RPMI7951 (cell line): ENCODE data around the gene TPR. TPM values are rescaled to one million over a fixed set of nuclear protein-coding genes. Genes with fewer than 3 reads are reported as not detected.
"Not testable (repeated sequence)": the region's sequence is repeated elsewhere in the genome, so short reads cannot be mapped to it uniquely, and the experiment has no call there.

Experiments used
- DNase-seq: peaks from one replicate; pipeline ENCODE4 v3.0.0-alpha.2; 2012; ENCODE audit warnings: low read depth
- total RNA-seq: library from RNA; depleted of rRNA; stranded (reverse); fragments of >200 nt; shearing (Covaris generic); gene quantifications from 2 replicates; pipeline ENCODE4 v1.2.3, GENCODE V29; 2014; rRNA removed

The TPR gene
- 46.7 and 64.3 TPM in 2 replicates for total RNA-seq

DNA sequence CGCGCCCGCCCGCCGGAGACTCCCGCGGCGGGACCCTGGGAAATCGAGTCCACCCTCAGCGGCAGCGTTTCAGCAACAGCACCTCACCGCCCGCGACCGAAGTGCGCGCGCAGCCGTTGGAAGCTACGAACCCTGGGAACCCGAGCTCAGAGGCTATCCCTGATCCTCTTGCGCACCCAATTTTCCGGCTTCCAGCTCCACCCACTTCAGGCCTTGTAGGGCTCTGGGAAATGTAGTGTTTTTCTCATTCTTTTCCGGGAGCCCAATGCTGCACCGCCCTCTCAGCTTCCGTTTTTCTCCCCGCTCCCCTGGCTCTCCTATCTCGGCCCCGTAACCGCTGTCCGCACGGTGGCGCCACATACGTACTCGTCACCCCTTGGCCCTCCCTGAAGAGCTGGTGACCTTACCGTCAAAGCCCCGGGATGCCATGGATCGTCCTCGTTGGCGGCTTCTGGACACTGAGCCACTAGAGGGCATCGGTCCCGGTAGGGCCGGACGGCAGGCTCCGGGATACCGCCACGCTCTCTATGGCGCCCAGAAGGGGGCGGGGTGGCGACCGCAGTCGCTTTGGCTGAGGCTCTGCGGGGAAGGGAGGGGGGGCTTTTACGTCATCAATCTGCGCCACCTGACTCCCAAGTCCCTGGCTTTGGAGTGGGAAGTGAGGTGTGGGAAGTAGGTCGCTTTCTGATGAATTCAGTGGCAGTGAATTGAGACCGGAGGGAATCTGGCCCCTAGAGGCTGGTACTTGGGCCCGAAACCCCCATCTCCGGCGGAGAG is at the start of gene TPR, which contains the start of gene ODR4:
Gene TPR (minus strand): TSS at position 102 of the 777 bp plus-strand sequence. CDS start 225 bp downstream, outside the sequence.
Gene ODR4 (plus strand): TSS at position 687 of the 777 bp plus-strand sequence. CDS start 3,948 bp downstream, outside the sequence.
- peak; percentile 98 for DNase-seq

GRCh38 chr1:186424539-186424938 is 49.5 kb upstream of the TPR start:
- peak; percentile 18 for DNase-seq

DNA sequence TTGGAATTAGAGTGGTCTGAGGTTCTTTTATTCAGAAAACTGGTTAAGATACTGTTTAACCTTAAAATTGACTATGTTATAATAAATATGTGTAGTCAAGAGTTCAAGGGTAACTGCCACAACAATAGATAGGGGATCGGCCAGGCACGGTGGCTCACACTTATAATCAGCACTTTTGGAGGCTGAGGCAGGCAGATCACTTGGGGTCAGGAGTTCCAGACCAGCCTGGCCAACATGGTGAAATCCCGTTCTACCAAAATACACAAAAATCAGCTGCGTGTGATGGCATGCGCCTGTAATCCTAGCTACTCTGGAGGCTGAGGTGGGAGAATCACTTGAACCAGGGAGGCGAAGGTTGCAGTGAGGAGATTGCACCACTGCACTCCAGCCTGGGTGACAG is 46.4 kb upstream of the TPR start:
- no peak for DNase-seq

DNA sequence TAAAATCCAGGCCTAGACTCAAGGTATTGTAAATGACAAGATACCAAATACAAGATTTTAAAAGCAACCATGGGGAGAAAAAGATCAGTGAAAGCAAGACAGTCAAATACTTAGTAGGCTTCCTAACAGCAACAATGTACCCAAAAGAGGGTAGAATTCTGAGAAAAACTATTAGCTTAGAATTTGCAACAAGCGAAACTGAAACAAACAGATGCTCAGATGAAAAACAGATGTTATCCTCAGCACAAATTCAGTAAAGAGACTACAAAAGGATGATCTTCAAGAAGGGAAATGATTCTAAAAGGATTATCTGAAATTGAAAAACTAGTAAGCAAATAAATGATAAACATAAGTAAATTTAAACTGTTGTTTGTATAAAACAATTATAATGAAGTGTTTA is 45.9 kb upstream of the TPR start:
- DNase-seq: peak; percentile 10

DNA sequence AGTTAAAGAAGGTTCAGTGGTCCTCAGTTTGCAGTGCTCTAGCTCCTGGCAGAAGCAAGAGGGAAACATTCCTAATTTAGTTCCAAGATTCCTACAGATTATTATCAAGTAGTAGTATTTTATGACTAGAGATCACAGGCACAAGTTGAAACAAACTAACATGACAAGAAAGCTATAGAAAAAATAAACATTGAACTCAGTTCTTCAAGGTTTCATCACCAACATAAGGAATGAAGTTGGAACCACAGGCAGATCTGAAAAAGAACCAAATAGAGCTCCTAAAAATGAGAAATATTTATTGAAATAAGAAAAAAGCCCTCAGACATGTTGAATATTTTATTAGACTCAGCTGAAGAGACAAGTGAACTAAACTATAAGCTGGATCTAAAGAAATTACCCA is 45.3 kb upstream of the TPR start:
- no peak for DNase-seq

DNA sequence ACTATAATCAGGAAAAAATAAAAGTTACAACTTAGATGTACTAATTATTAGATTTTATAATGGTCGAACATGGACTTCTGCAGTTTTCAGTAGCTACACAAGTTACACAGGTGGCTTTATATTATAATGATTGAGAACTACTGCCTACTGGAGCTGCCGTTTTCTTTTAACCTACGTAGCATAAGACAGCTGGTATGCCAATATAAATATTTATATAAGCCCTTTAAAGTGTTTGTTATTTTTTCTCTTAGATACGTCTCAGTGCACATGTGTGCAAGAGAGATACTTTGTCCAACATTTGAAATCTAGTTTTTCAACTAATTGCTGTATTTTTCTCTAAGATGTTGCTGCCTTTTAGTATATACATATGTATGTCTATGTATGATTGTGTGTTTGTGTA is 43.5 kb upstream of the TPR start:
- DNase-seq: no peak

DNA sequence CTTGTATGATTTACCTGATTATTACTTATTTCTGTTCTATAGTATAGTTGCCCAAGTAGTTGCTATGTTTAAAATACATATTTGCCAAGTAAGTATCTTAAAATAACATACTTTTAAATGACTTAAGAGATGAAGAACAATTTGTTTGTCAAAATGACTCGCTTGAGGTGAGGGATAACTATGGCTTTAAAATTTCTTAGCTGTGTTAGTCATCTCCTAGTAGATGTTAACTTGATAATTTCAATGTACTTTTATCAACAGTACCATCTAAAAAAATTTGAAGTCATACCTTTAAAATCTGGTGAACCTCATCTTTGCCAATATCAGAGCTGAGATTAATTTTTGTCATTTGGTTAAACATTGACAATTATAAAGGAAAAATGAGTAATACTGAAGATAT is 38.3 kb upstream of the TPR start:
- no peak for DNase-seq

DNA sequence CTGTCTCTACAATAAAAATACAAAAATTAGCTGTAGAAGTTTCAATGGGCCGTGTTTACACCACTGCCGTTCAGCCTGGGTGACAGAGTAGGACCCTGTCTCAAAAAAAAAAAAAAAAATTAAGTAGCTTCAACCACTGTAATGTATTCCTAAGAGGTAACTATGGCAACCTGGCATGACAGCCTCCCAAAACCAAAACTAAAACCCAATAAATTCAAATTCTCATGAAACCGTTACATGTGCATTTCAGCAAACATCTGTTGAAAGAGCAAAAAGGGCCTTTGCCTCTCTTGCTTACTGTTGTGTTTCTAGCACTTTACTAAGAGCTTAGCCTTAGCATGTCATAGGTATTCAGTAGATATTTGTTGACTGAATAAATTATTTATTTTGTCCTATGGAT is 34.0 kb upstream of the TPR start:
- DNase-seq: peak; percentile 1

GRCh38 chr1:186404454-186405051 is 29.5 kb upstream of the TPR start:
- peak; percentile 15 for DNase-seq

DNA sequence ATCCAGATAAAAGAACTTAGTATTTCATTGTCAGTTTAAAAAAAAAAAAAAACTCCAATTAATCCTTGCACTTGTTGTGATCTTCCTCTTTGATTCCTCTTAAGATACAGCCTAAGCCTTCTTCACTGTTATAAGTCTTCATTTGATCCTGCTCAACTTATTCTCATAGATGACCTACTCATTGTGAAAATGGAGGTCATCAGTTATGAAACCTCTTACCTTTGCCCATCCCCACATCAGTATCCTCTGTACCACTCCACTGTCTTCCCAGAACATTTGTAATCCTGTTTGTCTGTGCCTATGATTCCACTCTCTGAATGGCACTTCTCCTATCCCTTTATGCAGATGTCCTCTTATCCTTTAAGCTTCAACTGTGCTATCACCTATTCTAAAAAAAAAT is 28.6 kb upstream of the TPR start:
- no peak for DNase-seq

- not testable (repeated sequence) for DNase-seq
Observed at GRCh38 chr1:186401446-186401845, 26.4 kb upstream of the TPR start.

GRCh38 chr1:186392711-186393110 is 17.7 kb upstream of the TPR start:
- not testable (repeated sequence) for DNase-seq

GRCh38 chr1:186391841-186392240 is 16.8 kb upstream of the TPR start:
- no peak for DNase-seq

- no peak for DNase-seq
Observed at GRCh38 chr1:186390925-186391324, 15.9 kb upstream of the TPR start.

DNA sequence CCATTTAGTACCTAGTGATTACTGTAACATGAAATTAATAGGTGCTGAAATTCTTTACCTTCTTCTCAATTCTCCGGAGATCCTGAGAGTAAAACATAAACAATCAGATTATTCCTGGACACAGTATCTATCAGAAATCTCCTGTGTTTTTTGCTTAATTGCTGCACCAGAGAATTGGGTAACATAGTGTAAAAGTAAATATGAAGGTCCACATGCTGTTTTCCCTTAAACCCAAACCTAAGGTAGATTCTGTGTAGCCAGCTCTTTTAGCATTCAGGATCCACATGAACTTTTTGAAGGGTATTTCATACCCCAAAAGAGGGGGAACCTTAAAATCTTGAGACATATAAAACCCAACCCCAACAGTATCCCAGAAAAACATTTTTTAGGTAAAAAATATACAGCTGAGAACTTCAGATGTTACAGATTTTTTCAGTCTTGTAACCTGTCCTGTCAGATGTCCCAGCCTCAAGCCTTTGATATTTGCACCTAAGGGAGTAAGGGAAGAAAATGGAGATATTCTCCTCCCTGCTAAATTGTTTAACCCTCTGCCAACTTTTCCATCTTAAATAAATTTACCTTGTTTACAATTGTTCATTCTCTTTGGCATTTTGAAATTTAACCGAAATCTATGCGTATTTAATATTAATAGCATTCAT is 11.8 kb upstream of the TPR start:
- DNase-seq: no peak

- DNase-seq: no peak
Observed at GRCh38 chr1:186375929-186376319, 871 bp upstream of the TPR start.

GRCh38 chr1:186374303-186375151 is 526 bp downstream of the TPR start:
- DNase-seq: peak; percentile 21

GRCh38 chr1:186347837-186348691 is 27.0 kb downstream of the TPR start:
- not testable (repeated sequence) for DNase-seq

DNA sequence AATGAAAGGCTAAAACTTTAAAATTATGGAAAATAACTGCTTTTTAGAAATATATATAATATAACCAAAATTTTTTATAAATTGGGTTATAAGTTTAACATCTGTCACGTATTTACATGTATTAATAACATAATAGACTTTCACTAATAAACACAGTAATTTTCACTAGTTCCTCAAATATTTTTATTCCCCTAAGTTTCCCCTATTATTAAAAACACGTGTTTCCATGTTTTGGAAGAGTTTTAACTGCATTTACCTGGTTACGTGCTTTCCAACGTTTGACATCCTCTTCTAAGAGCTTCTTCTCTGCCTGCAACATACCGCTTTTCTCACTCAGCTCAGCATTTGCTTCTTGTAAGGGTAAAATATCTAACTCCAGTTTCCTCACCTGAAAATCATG is 34.3 kb downstream of the TPR start:
- no peak for DNase-seq

- DNase-seq: no peak
Observed at GRCh38 chr1:186337554-186337953, 37.5 kb downstream of the TPR start.

GRCh38 chr1:186330758-186331157 is 44.3 kb downstream of the TPR start:
- DNase-seq: no peak
